HG02852 (cell line): ENCODE results near the gene VSTM4.

Source experiments
- ATAC-seq: cut with Tn5 transposase; IDR thresholded peaks from one replicate; pipeline ENCODE4 v1.9.1; 2021; ENCODE audit warnings: mild to moderate bottlenecking, moderate library complexity; ENCODE audit not compliant: unreplicated experiment

VSTM4 gene

DNA sequence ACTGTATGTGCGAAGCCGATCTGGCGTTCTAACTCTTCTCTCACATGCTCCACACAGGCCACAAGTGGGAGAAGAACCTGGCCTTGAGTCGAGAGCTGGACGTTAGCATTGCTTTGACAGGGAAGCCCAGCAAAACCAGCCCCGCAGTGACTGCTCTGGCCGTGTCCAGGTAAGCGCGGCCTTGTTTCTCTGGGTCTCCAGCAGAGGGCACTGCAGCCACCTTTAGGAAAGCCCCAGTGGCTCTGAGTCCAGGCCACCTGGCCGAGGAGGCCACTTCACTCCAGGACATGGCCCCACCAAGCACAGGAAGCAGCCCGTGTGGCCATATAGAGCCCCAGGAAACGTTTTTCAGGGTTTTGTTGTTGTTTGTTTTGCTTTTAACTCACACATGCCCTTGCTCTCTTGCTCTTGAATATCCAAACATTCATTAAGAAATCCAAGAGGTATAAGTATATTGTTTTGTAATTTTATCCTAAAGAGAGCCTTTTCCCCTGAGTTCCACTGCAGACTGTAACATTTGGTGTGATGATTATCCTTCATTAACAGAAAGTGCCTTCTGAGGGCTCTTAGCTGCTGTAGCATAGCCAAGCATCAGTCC, 133.9 kb downstream of the VSTM4 start:
- no peak for ATAC-seq

DNA sequence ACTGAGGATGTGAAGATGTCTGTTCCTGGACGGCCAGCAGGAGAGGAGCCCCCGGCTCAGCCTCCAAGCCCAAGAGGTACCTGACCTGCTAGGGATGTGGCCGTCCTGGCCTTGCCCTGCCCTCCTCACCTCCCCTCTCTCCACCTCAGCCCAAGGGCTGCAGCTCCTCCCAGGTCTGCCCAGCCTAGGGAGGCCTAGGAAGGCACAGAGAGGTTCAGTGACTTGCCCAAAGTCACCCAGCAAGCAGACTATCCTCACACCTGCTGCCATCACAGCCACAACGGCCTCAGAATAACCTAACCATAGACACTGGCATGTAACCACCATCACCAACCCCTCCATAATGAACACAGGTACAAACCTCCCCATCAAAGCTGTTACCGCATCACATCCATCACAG, 137.0 kb downstream of the VSTM4 start:
- ATAC-seq, result no peak

DNA sequence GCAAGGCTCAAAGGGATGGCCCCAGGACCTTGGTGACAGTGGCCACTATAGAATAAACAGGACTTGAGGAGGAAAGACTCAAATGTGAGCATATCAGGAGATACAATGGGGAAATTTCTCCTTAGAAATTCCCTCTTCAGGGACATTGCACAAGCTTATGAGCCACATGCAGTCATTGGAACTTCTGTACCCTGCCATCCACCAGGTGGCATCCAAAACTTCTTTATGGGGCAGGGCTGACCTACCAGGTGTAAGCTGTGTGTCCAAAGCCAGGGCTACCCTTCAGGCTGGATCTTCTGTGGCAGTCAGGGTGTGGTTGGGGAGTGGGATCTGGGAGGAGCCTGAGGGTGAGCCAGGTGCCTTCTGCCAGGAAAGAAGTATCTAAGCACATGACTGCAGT, 139.1 kb downstream of the VSTM4 start:
- ATAC-seq, result no peak

DNA sequence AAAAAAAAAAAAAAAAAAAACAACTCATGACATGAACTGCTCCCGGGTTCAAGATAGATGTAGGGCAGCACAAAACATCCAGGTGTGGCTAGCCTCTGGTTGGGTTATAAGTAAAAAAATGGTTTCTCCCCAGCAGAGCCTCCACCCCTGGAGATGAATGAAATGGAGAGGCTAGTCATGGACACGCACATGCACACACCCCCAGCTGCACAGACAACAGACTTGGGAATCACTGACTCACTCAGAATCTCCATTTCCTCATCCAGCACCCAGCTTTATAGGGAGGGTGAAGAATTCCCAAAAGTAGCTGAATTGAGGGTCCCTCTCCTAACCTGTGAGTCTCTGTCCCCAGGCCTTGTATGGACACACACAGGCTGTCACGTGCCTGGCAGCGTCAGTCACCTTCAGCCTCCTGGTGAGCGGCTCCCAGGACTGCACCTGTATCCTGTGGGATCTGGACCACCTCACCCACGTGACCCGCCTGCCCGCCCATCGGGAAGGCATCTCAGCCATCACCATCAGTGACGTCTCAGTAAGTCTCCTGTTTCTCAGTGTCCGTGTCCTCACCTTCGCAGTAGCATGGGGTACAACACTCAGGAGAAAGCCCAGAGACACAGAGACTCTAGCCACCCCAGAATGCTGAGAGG, 140.7 kb downstream of the VSTM4 start:
- ATAC-seq, result no peak

DNA sequence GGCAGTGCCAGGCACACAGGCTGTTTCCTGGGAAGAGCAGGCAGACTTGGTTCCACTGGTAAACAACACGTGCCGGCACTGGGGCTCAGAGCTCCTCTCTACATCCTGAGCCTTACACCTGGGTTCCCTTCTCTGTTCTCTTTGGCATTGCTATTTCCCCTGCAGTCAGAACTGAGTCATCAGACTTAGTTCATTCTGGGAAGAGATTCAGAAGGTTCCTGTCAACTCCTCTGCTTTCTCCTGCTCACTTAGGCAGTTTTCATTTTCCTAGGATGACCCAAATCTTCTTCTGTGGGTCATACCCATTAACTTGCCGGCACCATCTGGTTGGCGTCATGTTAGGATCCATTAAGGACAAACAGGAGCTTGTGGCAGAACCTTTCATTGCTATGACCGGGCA, 142.3 kb downstream of the VSTM4 start:
- no peak for ATAC-seq

DNA sequence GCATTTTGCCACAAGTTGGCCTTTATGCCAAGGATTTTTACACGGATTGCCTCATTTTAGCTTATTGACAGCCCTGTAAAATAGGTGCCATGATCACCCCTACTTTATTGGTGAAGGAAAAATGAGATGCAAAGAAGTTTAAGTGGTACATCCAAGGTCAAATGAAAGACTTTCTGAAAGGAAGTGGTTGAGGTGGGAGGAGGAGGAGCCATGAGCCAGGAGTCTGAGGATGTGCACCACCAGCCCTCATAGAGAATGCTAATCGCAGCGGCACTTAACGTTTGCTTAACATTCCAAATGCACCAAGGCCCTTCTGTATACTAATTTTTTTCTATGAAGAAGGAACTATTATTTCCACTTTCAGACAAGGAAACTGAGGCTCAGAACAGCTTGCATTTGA, 144.7 kb downstream of the VSTM4 start:
- no peak for ATAC-seq

DNA sequence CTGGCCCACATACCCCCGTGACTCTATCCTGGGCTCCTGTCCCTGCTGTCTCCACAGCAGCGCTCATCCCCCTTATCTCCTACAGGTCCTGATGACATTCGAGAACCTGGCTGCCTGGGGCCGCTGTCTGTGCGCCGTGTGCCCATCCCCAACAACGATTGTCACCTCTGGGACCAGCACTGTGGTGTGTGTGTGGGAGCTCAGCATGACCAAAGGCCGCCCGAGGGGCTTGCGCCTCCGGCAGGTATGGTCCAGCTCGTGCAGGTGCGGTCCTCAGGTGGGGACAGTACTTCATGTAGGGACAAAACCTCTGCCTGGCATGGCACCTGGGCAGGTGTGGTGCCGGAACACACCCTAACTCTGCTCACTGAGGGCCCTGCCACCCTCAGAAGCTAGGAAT, 145.3 kb downstream of the VSTM4 start:
- no peak for ATAC-seq

DNA sequence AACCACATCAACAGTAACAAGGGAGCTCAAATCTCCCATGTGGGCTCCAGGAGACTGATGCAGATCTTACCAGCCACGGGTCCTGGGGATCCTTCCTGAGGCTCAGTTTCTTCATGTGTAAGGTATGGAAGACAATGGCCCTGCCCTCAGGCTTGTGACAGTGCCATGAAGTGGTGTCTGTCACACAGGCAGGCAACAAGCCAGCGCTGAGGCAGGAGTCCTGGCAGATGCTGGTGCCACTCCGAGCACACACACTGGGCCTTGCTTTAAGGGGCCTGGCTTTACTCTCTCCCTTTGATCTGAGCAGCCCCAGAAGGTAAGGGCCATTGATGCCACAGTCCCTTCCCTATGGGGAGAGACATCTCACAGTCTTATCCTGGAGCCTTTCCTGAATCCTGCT, 147.3 kb downstream of the VSTM4 start:
- no peak for ATAC-seq

DNA sequence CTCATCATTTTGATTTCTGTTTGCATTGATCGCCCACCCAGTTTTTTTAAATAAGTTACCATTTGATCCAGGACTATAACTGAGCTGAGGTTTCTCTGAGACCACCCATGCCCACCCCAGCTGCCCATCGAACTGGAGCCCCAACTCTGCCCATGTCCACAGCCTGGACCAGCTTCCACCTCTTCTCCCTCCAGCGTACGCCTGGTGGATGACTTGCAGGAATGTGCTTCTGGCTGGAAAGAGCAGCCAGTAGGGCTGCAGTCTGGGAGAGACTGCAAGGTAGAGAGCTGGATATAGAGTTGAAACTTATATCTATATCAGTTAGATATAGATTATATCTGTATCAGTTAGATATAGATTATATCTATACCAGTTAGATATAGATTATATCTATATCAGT, 149.9 kb downstream of the VSTM4 start:
- no peak for ATAC-seq
